SKM-1 (cell line): ENCODE data around the gene NRG2.

ENCODE experiments used
- DNase-seq: peaks from one replicate; lab custom pipeline; 2025; ENCODE audit not compliant: unreplicated experiment; lab: John Stamatoyannopoulos, UW

NRG2 gene

GRCh38 chr5:140042643-140043507 is at the start of gene NRG2:
Gene NRG2, minus strand, starts transcription at chr5:140043299.
- DNase-seq: peak; percentile 37

GRCh38 chr5:140090251-140090650 is 47.2 kb upstream of the NRG2 start:
- no peak for DNase-seq

GRCh38 chr5:140084541-140084940 is 41.4 kb upstream of the NRG2 start:
- DNase-seq: no peak

DNA sequence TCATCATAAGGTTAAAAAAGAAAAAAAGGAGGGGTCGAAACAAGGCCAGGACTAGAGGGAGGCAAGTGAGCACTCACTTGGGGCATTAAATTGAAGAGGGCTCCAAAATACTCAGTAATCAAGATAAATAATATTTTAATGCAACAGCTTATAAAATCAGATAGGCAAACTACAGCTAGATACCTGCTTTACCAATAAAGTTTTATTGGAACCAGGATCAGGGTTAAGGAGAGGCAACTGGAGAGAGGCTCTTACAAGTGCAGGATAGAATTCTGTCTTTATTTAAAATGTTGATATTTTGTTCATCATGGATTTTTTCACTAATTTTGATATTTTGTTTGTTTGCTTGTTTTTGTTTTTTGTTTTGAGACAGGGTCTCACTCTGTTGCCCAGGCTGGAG is 40.6 kb upstream of the NRG2 start:
- DNase-seq: no peak

- DNase-seq: no peak
Measured at GRCh38 chr5:140083120-140083519, 40.0 kb upstream of the NRG2 start.

GRCh38 chr5:140076788-140077187 is 33.7 kb upstream of the NRG2 start:
- DNase-seq: no peak

- no peak for DNase-seq
Measured at GRCh38 chr5:140076142-140076541, 33.0 kb upstream of the NRG2 start.

DNA sequence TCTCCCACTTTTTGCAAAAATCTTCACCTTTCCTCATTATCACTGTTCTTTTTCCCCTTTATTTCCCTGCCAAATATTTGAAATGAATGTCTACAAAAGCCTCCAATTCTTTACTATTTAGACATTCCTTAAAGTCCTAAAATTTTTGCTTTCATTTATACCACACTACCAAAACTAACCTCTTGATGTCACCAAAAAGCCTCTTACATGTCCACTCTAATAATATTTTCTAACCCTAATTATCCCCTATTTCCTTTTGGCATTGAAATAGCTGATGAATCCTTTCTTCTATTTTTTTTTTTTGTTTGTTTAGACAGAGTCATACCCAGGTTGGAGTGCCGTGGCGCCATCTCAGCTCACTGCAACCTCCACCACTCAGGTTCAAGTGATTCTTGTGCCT is 32.3 kb upstream of the NRG2 start:
- no peak for DNase-seq

DNA sequence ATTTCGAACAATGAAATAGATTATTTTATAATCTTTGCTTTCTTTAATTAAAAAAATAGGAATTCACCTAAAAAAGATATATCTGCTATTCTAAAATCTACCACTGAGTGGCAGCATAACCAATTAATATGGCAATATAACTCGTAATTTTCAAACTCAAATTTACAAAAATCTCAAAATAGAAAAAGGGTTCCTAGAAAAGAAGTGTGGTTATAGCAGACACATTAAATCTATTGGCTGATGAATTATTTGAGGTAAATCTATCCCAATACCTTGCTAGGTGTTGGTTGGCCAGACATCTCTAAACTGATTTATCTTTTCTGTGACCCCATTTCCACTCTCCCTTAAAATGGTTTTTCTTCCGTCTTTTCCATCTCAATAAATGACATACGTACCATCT is 30.2 kb upstream of the NRG2 start:
- DNase-seq: no peak

DNA sequence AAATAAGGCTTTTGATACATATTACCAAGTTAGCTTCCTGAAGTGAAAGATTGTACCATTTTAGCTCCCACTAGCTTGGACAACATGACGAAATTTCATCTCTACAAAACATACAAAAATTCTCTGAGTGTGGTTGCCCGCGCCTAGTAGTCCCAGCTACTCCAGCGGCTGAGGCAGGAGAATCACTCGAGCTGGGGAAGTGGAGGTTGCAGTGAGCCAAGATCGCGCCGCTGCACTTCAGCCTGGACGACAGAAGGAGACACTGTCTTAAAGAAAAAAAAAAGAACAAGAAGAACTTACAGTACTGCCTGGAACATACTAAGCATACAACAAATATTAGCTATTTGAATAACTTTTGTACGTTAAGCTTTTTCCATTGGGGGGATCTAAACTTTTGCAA is 29.7 kb upstream of the NRG2 start:
- no peak for DNase-seq

DNA sequence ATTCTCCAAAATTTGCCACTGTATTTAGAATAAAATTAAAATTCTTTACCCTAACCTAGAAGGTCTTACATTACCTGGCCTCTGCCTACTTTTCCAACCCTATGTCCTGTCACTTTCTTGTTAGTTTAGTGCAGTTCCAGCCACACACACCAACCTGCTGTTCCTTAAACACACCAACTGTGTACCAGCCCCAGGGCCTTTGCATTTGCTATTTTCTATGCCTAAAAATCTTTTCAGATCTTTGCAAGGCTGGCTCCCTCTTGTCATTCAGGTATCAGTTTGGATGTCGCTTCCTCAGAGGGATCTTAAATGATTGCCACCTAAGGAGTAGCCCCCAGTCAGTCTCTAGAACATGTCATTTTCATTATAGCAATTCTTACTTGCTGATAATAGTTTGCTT is 17.7 kb upstream of the NRG2 start:
- DNase-seq: no peak

DNA sequence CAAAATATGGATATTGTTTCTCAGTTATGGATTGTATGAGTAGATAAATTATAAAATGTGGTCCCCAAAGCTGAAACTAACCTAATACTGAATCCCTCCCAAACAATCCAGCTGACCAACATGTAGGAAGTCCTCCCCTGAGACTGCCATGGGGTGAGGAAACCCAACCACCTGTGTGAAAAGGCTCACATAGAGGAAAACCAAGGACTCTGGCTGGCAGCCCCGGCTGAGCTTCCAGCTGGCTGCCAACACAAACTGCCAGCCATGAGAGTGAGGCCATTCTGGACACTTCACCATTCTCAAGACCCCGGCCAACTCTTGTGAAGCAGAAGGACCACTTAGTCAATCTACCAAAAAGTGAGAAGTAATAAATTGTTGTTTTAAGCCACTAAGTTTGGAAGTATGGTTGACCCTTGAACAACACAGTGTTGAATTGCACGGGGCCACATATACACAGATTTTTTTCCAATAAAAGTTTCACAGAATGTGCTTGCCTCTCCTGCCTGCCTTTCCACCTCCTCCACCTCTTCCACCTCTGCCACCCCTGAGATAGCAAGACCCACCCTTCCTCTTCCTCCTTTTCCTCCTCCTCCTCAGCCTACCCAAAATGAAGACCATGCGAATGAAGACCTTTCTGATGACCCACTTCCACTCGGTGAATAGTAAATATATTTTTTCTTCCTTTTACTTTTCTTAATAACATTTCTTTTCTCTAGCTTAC is 15.3 kb upstream of the NRG2 start:
- no peak for DNase-seq

DNA sequence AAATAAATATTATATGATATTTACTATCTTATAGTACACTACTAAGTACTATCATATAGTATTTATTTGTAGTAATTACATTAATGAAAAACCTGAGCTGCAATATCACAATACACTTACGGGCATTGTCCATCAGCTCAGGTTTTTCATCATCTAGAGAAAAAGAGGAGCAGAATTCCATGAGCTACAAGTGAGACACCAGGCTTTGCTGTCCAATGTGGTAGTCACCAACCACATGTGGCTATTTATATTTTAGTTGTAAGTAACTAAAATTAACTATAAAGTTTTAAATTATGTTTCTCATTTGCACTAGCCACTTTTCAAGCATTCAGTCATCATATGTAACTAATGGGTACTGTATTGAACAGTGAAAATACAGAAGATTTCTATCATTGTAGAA is 13.8 kb upstream of the NRG2 start:
- no peak for DNase-seq

DNA sequence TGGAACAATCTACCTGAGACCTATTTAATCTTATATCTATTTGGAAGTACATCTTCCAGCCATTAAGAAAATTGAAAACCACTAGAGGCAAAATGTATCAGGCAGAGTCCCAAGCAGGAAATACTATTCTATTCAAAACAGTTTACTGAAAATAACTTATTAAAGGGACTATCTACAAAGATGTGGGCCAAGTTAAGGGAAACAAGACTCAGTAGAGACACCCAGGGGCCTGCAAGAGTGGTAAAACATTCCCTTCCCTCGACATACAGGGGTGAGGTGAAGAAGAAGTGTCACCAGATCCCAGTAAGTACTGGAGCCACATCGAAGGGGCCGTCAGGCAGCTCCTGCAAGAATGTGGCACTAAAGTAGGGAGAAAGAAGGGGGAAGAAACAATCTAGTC is 12.1 kb upstream of the NRG2 start:
- DNase-seq: no peak

- DNase-seq: no peak
Measured at GRCh38 chr5:140054086-140054689, 11.1 kb upstream of the NRG2 start.

DNA sequence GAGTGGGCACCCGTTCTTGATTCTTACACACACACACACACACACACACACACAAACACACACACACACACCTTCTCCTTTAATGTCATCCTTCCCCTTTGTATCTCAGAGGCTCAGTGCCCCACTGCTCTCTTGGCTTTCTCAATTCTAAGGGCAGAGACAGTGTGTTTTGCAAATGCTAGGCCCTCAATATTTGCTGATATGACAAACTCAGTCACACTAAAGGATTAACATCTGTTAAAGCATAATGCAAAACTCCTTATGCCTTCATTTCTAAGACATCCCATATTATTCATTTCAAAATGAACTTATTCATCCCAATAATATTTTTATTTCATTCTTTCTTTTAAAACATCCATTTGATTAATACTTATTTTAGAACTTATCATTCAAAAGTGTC is 8.9 kb upstream of the NRG2 start:
- DNase-seq: no peak

DNA sequence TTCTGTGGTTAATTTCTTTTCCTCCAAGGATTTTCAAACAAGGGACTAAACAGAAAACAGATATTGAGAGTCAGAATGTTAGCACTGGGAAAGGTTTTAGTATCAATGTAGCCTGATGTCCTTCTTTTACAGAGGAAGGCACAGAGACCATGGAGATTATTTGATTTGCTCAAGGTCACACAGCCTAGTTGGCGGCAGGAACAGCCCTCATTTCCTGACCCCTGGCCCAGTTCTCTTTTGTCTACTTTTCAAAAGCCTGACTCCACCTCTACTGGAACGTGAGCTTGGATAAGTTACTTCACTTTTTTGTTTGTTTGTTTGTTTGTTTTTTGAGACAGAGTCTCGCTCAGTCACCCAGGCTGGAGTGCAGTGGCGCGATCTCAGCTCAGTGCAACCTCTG is 6.6 kb upstream of the NRG2 start:
- no peak for DNase-seq

GRCh38 chr5:140049205-140049604 is 6.1 kb upstream of the NRG2 start:
- no peak for DNase-seq

GRCh38 chr5:140044041-140044440 is 942 bp upstream of the NRG2 start:
- no peak for DNase-seq

DNA sequence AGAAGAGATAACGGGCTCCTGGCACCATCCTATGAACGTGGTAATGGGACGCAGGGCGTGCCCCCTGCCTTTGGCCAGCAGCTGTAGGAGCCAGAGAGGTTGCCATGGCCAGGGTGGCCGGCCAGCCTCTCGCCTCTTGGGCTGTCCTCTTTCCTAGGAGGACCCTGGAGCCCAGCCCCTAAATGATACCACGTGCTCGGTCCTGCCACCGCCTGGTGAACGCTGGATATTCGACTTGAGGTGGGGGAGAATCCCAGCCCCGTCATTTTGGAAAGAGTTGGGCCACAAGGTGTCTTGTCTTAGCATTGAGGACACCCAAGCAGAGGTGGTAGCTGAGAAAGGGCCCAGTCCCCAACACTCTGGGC is 391 bp upstream of the NRG2 start:
- no peak for DNase-seq

- no peak for DNase-seq
Measured at GRCh38 chr5:140042393-140042642, 781 bp downstream of the NRG2 start.
